ENCODE data around the gene ST3GAL4. TPM values are rescaled to one million over a fixed set of nuclear protein-coding genes. Genes with fewer than 3 reads are reported as not detected.

Gene ST3GAL4
- total and polyA plus RNA-seq, 2 experiments from 2014 or later = 27.3 to 53.3 TPM

GRCh38 chr11:126438691-126439090, 83.2 kb downstream of the ST3GAL4 start:
- H3K79me2 ChIP-seq (ENCODE audit: insufficient read depth) = no peaks in the 10 kb centered on the region
- 26 to 30% methylated on average over 5 of the region's 5 CpGs for WGBS, 2 experiments (ENCODE audit: low coverage in 1 of 2, low lambda C conversion rate in 2 of 2, missing lambda C conversion rate in 2 of 2)
- H3K36me3 ChIP-seq (ENCODE audit: low read depth) = no peaks in the 10 kb centered on the region
- TF ChIP-seq EZH2 (IDR thresholded peaks at IDR 0.05; ENCODE audit: insufficient read depth, poor library complexity, severe bottlenecking) = no peak
- no peak for TF ChIP-seq EZH2phosphoT487 (IDR thresholded peaks at IDR 0.05; ENCODE audit: insufficient read depth, low read depth)
- in situ Hi-C loops (cut with MboI) = loop anchor here (25.0 kb wide), 1 partner anchor 899 kb away; no protein-coding TSS in a partner anchor
- H3K9me2 ChIP-seq (ENCODE audit: insufficient read depth) = no peaks in the 10 kb centered on the region
- no peaks in the 10 kb centered on the region for H4K20me1 ChIP-seq (ENCODE audit: insufficient read depth)
- no peak overlapping the region for H3K4me3 ChIP-seq
- no peaks in the 10 kb centered on the region for H3K9me3 ChIP-seq (ENCODE audit: low read depth)
- H3K4me2 ChIP-seq (ENCODE audit: unreplicated experiment) = no peak overlapping the region
- 0 out of 2 replicates have a peak, but pooled peaks cover 5% of the 10 kb centered on the region for H3F3A ChIP-seq (ENCODE audit: insufficient read depth)
- no peak overlapping the region for H2AFZ ChIP-seq
- H3K27me3 ChIP-seq (replicated peaks; ENCODE audit: insufficient read depth) = no peaks in the 10 kb centered on the region
- H3K9ac ChIP-seq = no peak overlapping the region
- peak; percentile 57 for DNase-seq
- H3K4me1 ChIP-seq (ENCODE audit: insufficient read depth) = no peaks in the 10 kb centered on the region
- H3K27ac ChIP-seq = no peak overlapping the region

- H4K20me1 ChIP-seq (ENCODE audit: insufficient read depth) = no peaks in the 10 kb centered on the region
- TF ChIP-seq EZH2phosphoT487 (IDR thresholded peaks at IDR 0.05; ENCODE audit: insufficient read depth, low read depth) = no peak
- no peak for TF ChIP-seq EZH2 (IDR thresholded peaks at IDR 0.05; ENCODE audit: insufficient read depth, poor library complexity, severe bottlenecking)
- no peaks in the 10 kb centered on the region for H3K9me2 ChIP-seq (ENCODE audit: insufficient read depth)
- 0 out of 2 replicates have a peak, but pooled peaks cover 5% of the 10 kb centered on the region for H3F3A ChIP-seq (ENCODE audit: insufficient read depth)
- H3K36me3 ChIP-seq (ENCODE audit: low read depth) = no peaks in the 10 kb centered on the region
- H2AFZ ChIP-seq = no peak overlapping the region
- no peak overlapping the region for H3K9ac ChIP-seq
- no peaks in the 10 kb centered on the region for H3K79me2 ChIP-seq (ENCODE audit: insufficient read depth)
- no peak overlapping the region for H3K4me3 ChIP-seq
- no peaks in the 10 kb centered on the region for H3K9me3 ChIP-seq (ENCODE audit: low read depth)
- H3K27me3 ChIP-seq (replicated peaks; ENCODE audit: insufficient read depth) = no peaks in the 10 kb centered on the region
- DNase-seq = no peak
- in situ Hi-C loops (cut with MboI) = loop anchor here (25.0 kb wide), 1 partner anchor 897 kb away; no protein-coding TSS in a partner anchor
- H3K4me2 ChIP-seq (ENCODE audit: unreplicated experiment) = no peak overlapping the region
- H3K4me1 ChIP-seq (ENCODE audit: insufficient read depth) = no peaks in the 10 kb centered on the region
- 83% methylated on average over 22 of the region's 22 CpGs for WGBS, 2 experiments (ENCODE audit: low coverage in 1 of 2, low lambda C conversion rate in 2 of 2, missing lambda C conversion rate in 2 of 2)
- H3K27ac ChIP-seq = no peak overlapping the region
Measured at GRCh38 chr11:126440276-126440675, 84.8 kb downstream of the ST3GAL4 start.

GRCh38 chr11:126440792-126441514, 85.5 kb downstream of the ST3GAL4 start:
- no peak overlapping the region for H3K27ac ChIP-seq
- H3K36me3 ChIP-seq (ENCODE audit: low read depth) = no peaks in the 10 kb centered on the region
- no peaks in the 10 kb centered on the region for H3K9me3 ChIP-seq (ENCODE audit: low read depth)
- no peaks in the 10 kb centered on the region for H3K4me1 ChIP-seq (ENCODE audit: insufficient read depth)
- no peak overlapping the region for H3K4me3 ChIP-seq
- no peaks in the 10 kb centered on the region for H3K79me2 ChIP-seq (ENCODE audit: insufficient read depth)
- in situ Hi-C loops (cut with MboI) = loop anchor here (25.0 kb wide), 1 partner anchor 896 kb away; no protein-coding TSS in a partner anchor
- no peaks in the 10 kb centered on the region for H3K27me3 ChIP-seq (replicated peaks; ENCODE audit: insufficient read depth)
- peak; percentile 79 for DNase-seq
- H3K9ac ChIP-seq = no peak overlapping the region
- H3K4me2 ChIP-seq (ENCODE audit: unreplicated experiment) = no peak overlapping the region
- no peaks in the 10 kb centered on the region for H3K9me2 ChIP-seq (ENCODE audit: insufficient read depth)
- WGBS, 2 experiments (ENCODE audit: low coverage in 1 of 2, low lambda C conversion rate in 2 of 2, missing lambda C conversion rate in 2 of 2) = 21 to 23% methylated on average over 21 of the region's 21 CpGs
- TF ChIP-seq EZH2 (IDR thresholded peaks at IDR 0.05; ENCODE audit: insufficient read depth, poor library complexity, severe bottlenecking) (no peak), EZH2phosphoT487 (IDR thresholded peaks at IDR 0.05; ENCODE audit: insufficient read depth, low read depth) (no peak)
- H3F3A ChIP-seq (ENCODE audit: insufficient read depth) = 0 out of 2 replicates have a peak, but pooled peaks cover 5% of the 10 kb centered on the region
- no peaks in the 10 kb centered on the region for H4K20me1 ChIP-seq (ENCODE audit: insufficient read depth)
- no peak overlapping the region for H2AFZ ChIP-seq

- no peaks in the 10 kb centered on the region for H3K27me3 ChIP-seq (replicated peaks; ENCODE audit: insufficient read depth)
- H3K9me3 ChIP-seq (ENCODE audit: low read depth) = no peaks in the 10 kb centered on the region
- no peak for TF ChIP-seq EZH2phosphoT487 (IDR thresholded peaks at IDR 0.05; ENCODE audit: insufficient read depth, low read depth)
- TF ChIP-seq EZH2 (IDR thresholded peaks at IDR 0.05; ENCODE audit: insufficient read depth, poor library complexity, severe bottlenecking) = no peak
- WGBS, 2 experiments (ENCODE audit: low coverage in 1 of 2, low lambda C conversion rate in 2 of 2, missing lambda C conversion rate in 2 of 2) = 72 to 79% methylated on average over 13 of the region's 13 CpGs
- H3K9ac ChIP-seq = no peak overlapping the region
- no peak overlapping the region for H2AFZ ChIP-seq
- no peak overlapping the region for H3K4me3 ChIP-seq
- H3F3A ChIP-seq (ENCODE audit: insufficient read depth) = no peaks in the 10 kb centered on the region
- no peaks in the 10 kb centered on the region for H3K79me2 ChIP-seq (ENCODE audit: insufficient read depth)
- no peak for DNase-seq
- H3K4me1 ChIP-seq (ENCODE audit: insufficient read depth) = no peaks in the 10 kb centered on the region
- H3K9me2 ChIP-seq (ENCODE audit: insufficient read depth) = no peaks in the 10 kb centered on the region
- no peaks in the 10 kb centered on the region for H4K20me1 ChIP-seq (ENCODE audit: insufficient read depth)
- H3K36me3 ChIP-seq (ENCODE audit: low read depth) = no peaks in the 10 kb centered on the region
- H3K27ac ChIP-seq = no peak overlapping the region
- H3K4me2 ChIP-seq (ENCODE audit: unreplicated experiment) = no peak overlapping the region
- in situ Hi-C loops (cut with MboI) = loop anchor here (25.0 kb wide), 1 partner anchor 894 kb away; no protein-coding TSS in a partner anchor
Measured at GRCh38 chr11:126443120-126443519, 87.6 kb downstream of the ST3GAL4 start.

Data from GM23248 (cell line).